Mesenchymal stem cell (in vitro differentiated cells and primary cell): ENCODE measurements around the gene TBRG1.
A peak's percentile ranks its signal among the peaks of the same experiment; 100 is the strongest.

Experiments
- DNase-seq: peaks from one replicate; pipeline ENCODE4 v3.0.0-alpha.2; 2013
- H2AFZ ChIP-seq: one replicate; pipeline ENCODE4 v1.6.1; 2013; ENCODE audit warnings: low read depth, mild to moderate bottlenecking, control low read depth, inconsistent platforms, low read length, moderate library complexity
- H2AK5ac ChIP-seq: 2 replicates; pipeline ENCODE4 v1.6.1; 2013; ENCODE audit warnings: low read length, moderate library complexity, mild to moderate bottlenecking, inconsistent platforms; ENCODE audit not compliant: severe bottlenecking
- H2BK120ac ChIP-seq: one replicate; pipeline ENCODE4 v1.6.1; 2013; ENCODE audit warnings: low read depth, mild to moderate bottlenecking, inconsistent platforms, low read length, moderate library complexity
- H2BK12ac ChIP-seq, 2 experiments: one replicate each; pipeline ENCODE4 v1.6.1; 2013; ENCODE audit warnings: inconsistent platforms in 2 of 2, low read length in 2 of 2, mild to moderate bottlenecking in 2 of 2, moderate library complexity in 2 of 2, control low read depth in 1 of 2
- H2BK15ac ChIP-seq: one replicate; pipeline ENCODE4 v1.6.1; 2013; ENCODE audit warnings: mild to moderate bottlenecking, low read depth, inconsistent platforms; ENCODE audit not compliant: poor library complexity, severe bottlenecking
- H2BK5ac ChIP-seq: 2 replicates; pipeline ENCODE4 v1.6.1; 2013; ENCODE audit warnings: low read depth, mild to moderate bottlenecking, low read length, control low read depth, inconsistent platforms; ENCODE audit not compliant: poor library complexity, severe bottlenecking
- H3K14ac ChIP-seq, 2 experiments: one replicate each; pipeline ENCODE4 v1.6.1; 2013; ENCODE audit warnings: inconsistent platforms in 2 of 2, low read length in 2 of 2, control low read depth in 1 of 2, mild to moderate bottlenecking in 1 of 2, moderate library complexity in 1 of 2
- H3K18ac ChIP-seq, 2 experiments: one replicate each; pipeline ENCODE4 v1.6.1; 2013; ENCODE audit warnings: inconsistent platforms in 2 of 2, low read length in 2 of 2, control low read depth in 1 of 2, low read depth in 1 of 2, mild to moderate bottlenecking in 1 of 2
- H3K23ac ChIP-seq, 2 experiments: one replicate each; pipeline ENCODE4 v1.6.1; 2013; ENCODE audit warnings: inconsistent platforms in 2 of 2, low read length in 2 of 2, mild to moderate bottlenecking in 2 of 2, moderate library complexity in 2 of 2, control low read depth in 1 of 2
- H3K27ac ChIP-seq: 2 replicates; pipeline ENCODE4 v1.5.1; 2013; ENCODE audit warnings: mild to moderate bottlenecking, moderate library complexity, low read length, control low read depth, inconsistent platforms; ENCODE audit not compliant: poor library complexity, severe bottlenecking
- H3K27me3 ChIP-seq, 2 experiments: 2 replicates each; pipeline versions ENCODE4 v1.6.1 to v1.7.0; 2013; ENCODE audit warnings: low read length in 2 of 2, mild to moderate bottlenecking in 2 of 2, moderate library complexity in 2 of 2, control low read depth in 1 of 2, inconsistent platforms in 1 of 2; ENCODE audit not compliant: control insufficient read depth in 1 of 2, insufficient read depth in 1 of 2
- H3K36me3 ChIP-seq, 2 experiments: 2 replicates each; pipeline versions ENCODE4 v1.6.1 to v1.7.0; 2013; ENCODE audit warnings: low read length in 2 of 2, control low read depth in 1 of 2, inconsistent platforms in 1 of 2, low read depth in 1 of 2, mild to moderate bottlenecking in 1 of 2; ENCODE audit not compliant: insufficient read depth in 2 of 2, control insufficient read depth in 1 of 2
- H3K4ac ChIP-seq, 2 experiments: one replicate each; pipeline ENCODE4 v1.6.1; 2013; ENCODE audit warnings: inconsistent platforms in 2 of 2, low read length in 2 of 2, mild to moderate bottlenecking in 2 of 2, moderate library complexity in 2 of 2, control low read depth in 1 of 2, low read depth in 1 of 2
- H3K4me1 ChIP-seq: 2 replicates; pipeline ENCODE4 v1.6.1; 2013; ENCODE audit warnings: low read depth, low read length, control low read depth; ENCODE audit not compliant: control insufficient read depth, insufficient read depth
- H3K4me2 ChIP-seq: 2 replicates; pipeline ENCODE4 v1.6.1; 2013; ENCODE audit warnings: low read length, mild to moderate bottlenecking, inconsistent platforms; ENCODE audit not compliant: poor library complexity, severe bottlenecking
- H3K4me3 ChIP-seq, 2 experiments: 2 replicates each; pipeline versions ENCODE4 v1.5.1 to v1.7.0; 2013; ENCODE audit warnings: low read length in 2 of 2, mild to moderate bottlenecking in 2 of 2, control low read depth in 1 of 2, low read depth in 1 of 2; ENCODE audit not compliant: insufficient read depth in 1 of 2
- H3K79me1 ChIP-seq: replicated peaks from 2 replicates; pipeline ENCODE4 v1.6.1; 2013; ENCODE audit warnings: mild to moderate bottlenecking, control low read depth, low read length, inconsistent platforms; ENCODE audit not compliant: poor library complexity, severe bottlenecking
- H3K9ac ChIP-seq: 2 replicates; pipeline ENCODE4 v1.7.0; 2013; ENCODE audit warnings: mild to moderate bottlenecking, low read length, moderate library complexity
- H3K9me3 ChIP-seq: 2 replicates; pipeline ENCODE4 v1.7.0; 2013; ENCODE audit warnings: mild to moderate bottlenecking, low read length; ENCODE audit not compliant: control insufficient read depth
- H4K8ac ChIP-seq: one replicate; pipeline ENCODE4 v1.6.1; 2013; ENCODE audit warnings: inconsistent platforms, mild to moderate bottlenecking, low read length, moderate library complexity
- H4K91ac ChIP-seq: one replicate; pipeline ENCODE4 v1.6.1; 2013; ENCODE audit warnings: mild to moderate bottlenecking, low read length, inconsistent platforms
- WGBS: methylation state at CpG from one replicate; pipeline ENCODE4 v1.1.7; 2013; ENCODE audit warnings: mixed read lengths; 5-methylcytosine and 5-hydroxymethylcytosine counted together

Gene TBRG1

GRCh38 chr11:124663861-124664260, 41.2 kb downstream of the TBRG1 start:
- Histone ChIP-seq H3K18ac (no peak overlapping the region), H3K23ac (no peak overlapping the region), H2BK12ac (no peak overlapping the region), H3K4me2 (no peak overlapping the region), H4K91ac (no peak overlapping the region), H3K27me3 (peaks cover 0 to 9% of the 10 kb centered on the region in 2 experiments), H2AK5ac (no peak overlapping the region), H3K79me1 (no peaks in the 10 kb centered on the region), H3K4ac (no peak overlapping the region), H4K8ac (no peak overlapping the region), H2BK15ac (no peak overlapping the region), H3K36me3 (peaks cover 0 to 21% of the 10 kb centered on the region in 2 experiments), H3K4me3 (no peak overlapping the region), H3K9ac (no peak overlapping the region), H3K14ac (no peak overlapping the region), H2BK5ac (no peak overlapping the region), H2AFZ (no peak overlapping the region), H2BK120ac (no peak overlapping the region), H3K27ac (no peak overlapping the region), H3K4me1 (no peaks in the 10 kb centered on the region), H3K9me3 (no peaks in the 10 kb centered on the region)
- DNase-seq: no peak
- WGBS: 100% methylated on average over 2 of the region's 2 CpGs

GRCh38 chr11:124667601-124668000, 44.9 kb downstream of the TBRG1 start:
- no peak overlapping the region for H2BK120ac ChIP-seq
- H3K4me1 ChIP-seq: no peaks in the 10 kb centered on the region
- H2BK12ac ChIP-seq: no peak overlapping the region
- WGBS: 85% methylated on average over 3 of the region's 3 CpGs
- H3K4me2 ChIP-seq: no peak overlapping the region
- no peak overlapping the region for H2AK5ac ChIP-seq
- no peak overlapping the region for H3K9ac ChIP-seq
- no peak overlapping the region for H3K4ac ChIP-seq
- H3K14ac ChIP-seq: no peak overlapping the region
- no peak for DNase-seq
- no peaks in the 10 kb centered on the region for H3K79me1 ChIP-seq
- H3K36me3 ChIP-seq: peaks cover 0 to 21% of the 10 kb centered on the region in 2 experiments
- no peak overlapping the region for H3K18ac ChIP-seq
- no peak overlapping the region for H4K8ac ChIP-seq
- H2AFZ ChIP-seq: no peak overlapping the region
- H3K27ac ChIP-seq: no peak overlapping the region
- peaks cover 0 to 14% of the 10 kb centered on the region in 2 experiments for H3K27me3 ChIP-seq
- H2BK5ac ChIP-seq: no peak overlapping the region
- no peak overlapping the region for H3K23ac ChIP-seq
- no peak overlapping the region for H2BK15ac ChIP-seq
- no peak overlapping the region for H3K4me3 ChIP-seq
- no peaks in the 10 kb centered on the region for H3K9me3 ChIP-seq
- no peak overlapping the region for H4K91ac ChIP-seq

- H3K23ac ChIP-seq: no peak overlapping the region
- H3K4ac ChIP-seq: no peak overlapping the region
- no peak overlapping the region for H3K4me2 ChIP-seq
- H2BK12ac ChIP-seq: no peak overlapping the region
- peaks cover 3% of the 10 kb centered on the region for H3K4me1 ChIP-seq
- no peak overlapping the region for H2BK120ac ChIP-seq
- no peak overlapping the region for H3K18ac ChIP-seq
- H3K9me3 ChIP-seq: no peaks in the 10 kb centered on the region
- 20% methylated on average over 8 of the region's 8 CpGs for WGBS
- peaks cover 0 to 21% of the 10 kb centered on the region in 2 experiments for H3K36me3 ChIP-seq
- no peak overlapping the region for H3K27ac ChIP-seq
- no peak overlapping the region for H4K91ac ChIP-seq
- H3K14ac ChIP-seq: no peak overlapping the region
- H2AFZ ChIP-seq: no peak overlapping the region
- H3K79me1 ChIP-seq: peaks cover under 1% of the 10 kb centered on the region
- no peak overlapping the region for H2BK15ac ChIP-seq
- H3K9ac ChIP-seq: no peak overlapping the region
- H3K27me3 ChIP-seq: peaks cover 0 to 14% of the 10 kb centered on the region in 2 experiments
- peak; percentile 49 for DNase-seq
- H3K4me3 ChIP-seq: no peak overlapping the region
- no peak overlapping the region for H2BK5ac ChIP-seq
- no peak overlapping the region for H2AK5ac ChIP-seq
- H4K8ac ChIP-seq: no peak overlapping the region
These were observed 46.5 kb downstream of the TBRG1 start for GRCh38 chr11:124669193-124669592.

- H4K8ac ChIP-seq: no peak overlapping the region
- H4K91ac ChIP-seq: no peak overlapping the region
- peaks cover 2% of the 10 kb centered on the region for H3K79me1 ChIP-seq
- H3K9me3 ChIP-seq: no peaks in the 10 kb centered on the region
- no peak overlapping the region for H2BK15ac ChIP-seq
- H3K4me3 ChIP-seq: no peak overlapping the region
- no peak overlapping the region for H2AFZ ChIP-seq
- H3K27ac ChIP-seq: no peak overlapping the region
- no peak overlapping the region for H3K4me2 ChIP-seq
- no peak overlapping the region for H2BK12ac ChIP-seq
- DNase-seq: no peak
- H2BK5ac ChIP-seq: no peak overlapping the region
- no peak overlapping the region for H3K4ac ChIP-seq
- no peak overlapping the region for H2BK120ac ChIP-seq
- no peak overlapping the region for H3K18ac ChIP-seq
- H3K23ac ChIP-seq: no peak overlapping the region
- peaks cover 0 to 18% of the 10 kb centered on the region in 2 experiments for H3K36me3 ChIP-seq
- no peak overlapping the region for H3K9ac ChIP-seq
- H3K14ac ChIP-seq: no peak overlapping the region
- H3K4me1 ChIP-seq: peaks cover 4% of the 10 kb centered on the region
- WGBS: 58% methylated on average over 3 of the region's 3 CpGs
- H2AK5ac ChIP-seq: no peak overlapping the region
- peaks cover 0 to 14% of the 10 kb centered on the region in 2 experiments for H3K27me3 ChIP-seq
These were observed 48.1 kb downstream of the TBRG1 start for GRCh38 chr11:124670732-124671131.
